Epithelial cell of proximal tubule (primary cell): ENCODE measurements around the gene HOXB5. TPM values are rescaled to one million over a fixed set of nuclear protein-coding genes. Genes with fewer than 3 reads are reported as not detected.

ENCODE experiments used
- DNase-seq: peaks from one replicate; pipeline ENCODE4 v3.0.0-alpha.2; 2011; ENCODE audit warnings: low read depth
- H3K4me3 ChIP-seq: 2 replicates; pipeline ENCODE4 v1.5.1; 2011; ENCODE audit warnings: low read depth, mild to moderate bottlenecking, low read length
- CTCF ChIP-seq: conservative IDR thresholded peaks from 2 replicates; pipeline ENCODE4 v1.5.1; 2012; ENCODE audit warnings: low read depth, mild to moderate bottlenecking, low read length
- total RNA-seq: library from RNA; depleted of rRNA; stranded (reverse); fragments of >200 nt; gene quantifications from 2 replicates; pipeline ENCODE4 v1.2.3, GENCODE V29; 2015

Gene HOXB5
- total RNA-seq, 1 donor from 2014 or later: 5.5 TPM

- no peak for TF ChIP-seq CTCF
- peak overlapping the region; percentile 82 for H3K4me3 ChIP-seq
- no peak for DNase-seq
These were observed 30.0 kb upstream of the HOXB5 start for GRCh38 chr17:48623583-48623982.

GRCh38 chr17:48622857-48623256 is 29.3 kb upstream of the HOXB5 start:
- TF ChIP-seq CTCF: no peak
- DNase-seq: no peak
- peak overlapping the region; percentile 6 for H3K4me3 ChIP-seq

GRCh38 chr17:48621410-48622392 is 28.1 kb upstream of the HOXB5 start:
- DNase-seq: no peak
- peak overlapping the region; percentile 21 for H3K4me3 ChIP-seq
- no peak for TF ChIP-seq CTCF

- no peak for DNase-seq
- H3K4me3 ChIP-seq: peak overlapping the region; percentile 53
These were observed 27.0 kb upstream of the HOXB5 start for GRCh38 chr17:48620461-48621139.

GRCh38 chr17:48619826-48620449 is 26.4 kb upstream of the HOXB5 start:
- peak overlapping the region; percentile 53 for H3K4me3 ChIP-seq
- TF ChIP-seq CTCF: no peak

More at GRCh38 chr17:48620461-48621139, 27.0 kb upstream of the HOXB5 start:
- TF ChIP-seq CTCF: no peak

GRCh38 chr17:48618256-48618896 is 24.8 kb upstream of the HOXB5 start:
- peak; percentile 91 for TF ChIP-seq CTCF
- DNase-seq: no peak
- H3K4me3 ChIP-seq: peak overlapping the region; percentile 86

More at GRCh38 chr17:48619826-48620449, 26.4 kb upstream of the HOXB5 start:
- DNase-seq: no peak
